Measurements from ENCODE around the gene NAP1L4. TPM values are rescaled to one million over a fixed set of nuclear protein-coding genes. Genes with fewer than 3 reads are reported as not detected.
A peak's percentile ranks its signal among the peaks of the same experiment; 100 is the strongest.

NAP1L4 gene
- total RNA-seq, 1 experiment from 2014 or later: 144 TPM

DNA sequence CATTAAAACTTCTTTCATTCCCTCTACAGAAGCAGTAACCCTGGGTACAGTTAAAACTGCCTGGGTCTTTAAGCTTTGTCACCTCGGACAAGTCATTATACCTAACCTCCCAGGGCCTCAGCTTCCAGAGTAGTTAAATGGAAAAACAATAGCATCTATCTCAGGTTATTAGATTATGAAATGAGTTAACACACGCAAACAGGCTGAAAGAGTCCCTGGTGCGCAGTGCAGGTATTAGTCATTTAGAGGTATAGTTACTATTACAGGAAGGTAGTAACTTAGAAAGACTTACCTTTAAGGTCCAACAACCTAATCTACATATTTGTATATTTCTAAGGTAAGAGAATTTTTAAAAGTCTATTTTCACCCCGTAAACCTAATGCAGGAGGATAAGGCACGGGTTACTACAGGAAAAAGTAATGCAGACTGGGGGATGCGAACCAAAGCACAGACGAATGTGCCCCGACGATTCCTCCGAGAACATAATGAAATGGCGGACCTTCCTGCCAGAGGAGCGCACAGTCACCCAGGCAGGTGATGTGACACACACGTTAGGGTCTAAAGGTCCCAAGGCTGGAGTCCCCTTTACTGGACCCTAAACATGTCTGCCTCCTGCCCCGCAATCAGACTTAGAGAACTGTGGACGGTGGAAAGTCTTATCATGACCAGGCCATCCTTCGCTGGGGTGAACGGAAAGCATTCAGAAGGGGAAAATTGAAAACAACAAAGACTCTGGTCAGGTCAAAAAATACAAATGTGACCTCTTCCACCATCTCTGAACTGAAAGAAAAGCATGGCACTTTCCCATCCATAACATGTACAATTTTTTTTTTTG, 1.3 kb downstream of the NAP1L4 start:
- peak overlapping the region; percentile 98 for H3K9ac ChIP-seq (ENCODE audit: low read length)
- peak; percentile 63 for TF ChIP-seq YY1 (IDR thresholded peaks at IDR 0.05; ENCODE audit: extremely low read depth, insufficient replicate concordance, low read depth, low read length)
- TF ChIP-seq, protein P1, sequence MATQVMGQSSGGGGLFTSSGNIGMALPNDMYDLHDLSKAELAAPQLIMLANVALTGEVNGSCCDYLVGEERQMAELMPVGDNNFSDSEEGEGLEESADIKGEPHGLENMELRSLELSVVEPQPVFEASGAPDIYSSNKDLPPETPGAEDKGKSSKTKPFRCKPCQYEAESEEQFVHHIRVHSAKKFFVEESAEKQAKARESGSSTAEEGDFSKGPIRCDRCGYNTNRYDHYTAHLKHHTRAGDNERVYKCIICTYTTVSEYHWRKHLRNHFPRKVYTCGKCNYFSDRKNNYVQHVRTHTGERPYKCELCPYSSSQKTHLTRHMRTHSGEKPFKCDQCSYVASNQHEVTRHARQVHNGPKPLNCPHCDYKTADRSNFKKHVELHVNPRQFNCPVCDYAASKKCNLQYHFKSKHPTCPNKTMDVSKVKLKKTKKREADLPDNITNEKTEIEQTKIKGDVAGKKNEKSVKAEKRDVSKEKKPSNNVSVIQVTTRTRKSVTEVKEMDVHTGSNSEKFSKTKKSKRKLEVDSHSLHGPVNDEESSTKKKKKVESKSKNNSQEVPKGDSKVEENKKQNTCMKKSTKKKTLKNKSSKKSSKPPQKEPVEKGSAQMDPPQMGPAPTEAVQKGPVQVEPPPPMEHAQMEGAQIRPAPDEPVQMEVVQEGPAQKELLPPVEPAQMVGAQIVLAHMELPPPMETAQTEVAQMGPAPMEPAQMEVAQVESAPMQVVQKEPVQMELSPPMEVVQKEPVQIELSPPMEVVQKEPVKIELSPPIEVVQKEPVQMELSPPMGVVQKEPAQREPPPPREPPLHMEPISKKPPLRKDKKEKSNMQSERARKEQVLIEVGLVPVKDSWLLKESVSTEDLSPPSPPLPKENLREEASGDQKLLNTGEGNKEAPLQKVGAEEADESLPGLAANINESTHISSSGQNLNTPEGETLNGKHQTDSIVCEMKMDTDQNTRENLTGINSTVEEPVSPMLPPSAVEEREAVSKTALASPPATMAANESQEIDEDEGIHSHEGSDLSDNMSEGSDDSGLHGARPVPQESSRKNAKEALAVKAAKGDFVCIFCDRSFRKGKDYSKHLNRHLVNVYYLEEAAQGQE (IDR thresholded peaks at IDR 0.05; ENCODE audit: low read depth): no peak
- ChIA-PET POLR2A (interaction anchor here (0.6 kb wide), 1 partner anchor 24 kb away, joined by 3 read pairs; no protein-coding TSS in a partner anchor), RAD21 (ENCODE audit: low non-redundant PET in 1 of 2, low total read pairs in 2 of 2, uncharacterized antibody in 2 of 2, unreplicated experiment in 2 of 2) (interaction anchor here in 1 of 2 experiments (0.7 kb wide), 1 partner anchor 458 kb away, joined by 4 read pairs; no protein-coding TSS in a partner anchor), CTCF (interaction anchor here (1.2 kb wide), 1 partner anchor 61 kb away, joined by 6 read pairs; no protein-coding TSS in a partner anchor)
- H3K4me1 ChIP-seq (ENCODE audit: control insufficient read depth in 1 of 2, insufficient read depth in 2 of 2, low read length in 2 of 2): peaks cover 15 to 30% of the 10 kb centered on the region in 2 experiments; a peak in 3 of 4 replicates
- H3K79me2 ChIP-seq (ENCODE audit: insufficient read depth, low read length): peaks cover 60% of the 10 kb centered on the region
- peak overlapping the region; percentile 77 for H3K27ac ChIP-seq (ENCODE audit: low read depth, low read length)
- peak overlapping the region; percentile 86 for H3K4me2 ChIP-seq (ENCODE audit: low read length)
- H4K20me1 ChIP-seq (ENCODE audit: insufficient read depth): peaks cover 10% of the 10 kb centered on the region
- ATAC-seq (no peak), DNase-seq (ENCODE audit: low read depth, low spot score) (no peak)
- H3K9me2 ChIP-seq (ENCODE audit: insufficient read depth): no peaks in the 10 kb centered on the region
- intact Hi-C loops (cut with micrococcal nuclease): no loop called here
- TSS peak; percentile 56 for BruUV-seq (replicated peaks)
- H3K36me3 ChIP-seq (ENCODE audit: control insufficient read depth in 1 of 2, insufficient read depth in 2 of 2, low read length in 2 of 2): peaks cover 0 to 7% of the 10 kb centered on the region in 2 experiments; a peak in 1 of 4 replicates
- H3K27me3 ChIP-seq (ENCODE audit: insufficient read depth, low read length): no peaks in the 10 kb centered on the region
- no peaks in the 10 kb centered on the region for H3K9me3 ChIP-seq (ENCODE audit: control insufficient read depth in 1 of 2, insufficient read depth in 1 of 2, low read depth in 1 of 2, low read length in 2 of 2)
- peak overlapping the region; percentile 94 to 99 for H3K4me3 ChIP-seq (replicated peaks in 1 of 2; ENCODE audit: low read depth in 1 of 2, low read length in 2 of 2)
- H2AFZ ChIP-seq (ENCODE audit: low read depth, low read length, poor library complexity, severe bottlenecking): no peak overlapping the region

Measured in HCT116 (cell line).